Hepatocyte (in vitro differentiated cells): ENCODE data around the gene MACF1.

Experiments
- EZH2 ChIP-seq: fragments of 200-600 bp; sonication (generic); IDR thresholded peaks from 2 replicates; pipeline ENCODE4 v1.6.1; 2016; ENCODE audit warnings: antibody characterized with exemption, mild to moderate bottlenecking, borderline replicate concordance
- EZH2phosphoT487 ChIP-seq: fragments of 200-600 bp; sonication (generic); IDR thresholded peaks from one replicate; pipeline ENCODE4 v1.6.1; 2018; ENCODE audit warnings: antibody characterized with exemption, mild to moderate bottlenecking, low read depth, moderate library complexity; ENCODE audit not compliant: unreplicated experiment, severe bottlenecking
- TF ChIP-seq, protein P1 (sequence below): fragments of 200-600 bp; sonication (generic); IDR thresholded peaks from 2 replicates; pipeline ENCODE4 v1.5.1; 2016; ENCODE audit warnings: antibody characterized with exemption, mild to moderate bottlenecking; ENCODE audit not compliant: poor library complexity

DNA sequence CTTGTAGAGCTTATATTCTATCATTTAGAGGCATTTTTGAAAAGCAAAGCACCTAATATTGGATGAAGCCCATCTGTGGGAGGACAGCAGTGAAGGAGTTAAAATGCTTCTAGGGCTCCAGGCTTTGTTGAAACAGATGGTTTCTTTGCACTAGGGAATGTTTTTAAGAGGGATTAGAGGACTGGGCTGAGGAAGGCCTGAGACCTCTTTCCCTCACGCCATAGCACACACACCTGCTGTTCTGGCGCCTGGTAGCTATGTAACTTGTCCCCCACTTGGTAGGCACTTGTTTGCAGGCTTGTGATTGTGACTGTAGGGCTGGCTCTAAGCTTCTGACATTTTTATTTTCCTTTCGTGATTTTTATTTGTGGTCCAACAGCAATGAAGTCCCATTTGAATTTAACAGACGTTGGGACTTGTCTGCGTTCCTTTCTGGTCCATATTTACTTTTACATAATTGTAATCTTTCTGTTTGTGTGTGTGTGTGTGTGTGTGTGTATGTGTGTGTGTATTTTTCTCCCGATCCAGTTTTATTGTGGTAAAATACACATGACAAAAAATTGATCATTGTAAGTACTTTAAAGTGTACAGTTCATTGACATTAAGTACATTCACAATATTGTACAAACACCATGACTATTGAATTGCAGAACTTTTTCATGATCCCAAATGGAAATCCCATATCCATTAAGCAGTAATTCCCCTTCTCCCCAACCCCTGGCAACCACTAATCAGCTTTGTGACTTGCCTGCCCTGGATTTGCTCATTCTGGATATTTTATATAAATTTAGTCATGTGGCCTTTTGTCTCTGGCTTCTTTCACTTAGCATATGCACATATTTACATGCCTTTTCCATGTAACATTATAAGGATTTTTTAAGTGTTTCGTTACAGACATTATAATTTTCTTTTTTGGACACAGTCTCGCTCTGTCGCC lies 33.5 kb upstream of the MACF1 start:
- TF ChIP-seq EZH2, result no peak
- TF ChIP-seq, protein P1, sequence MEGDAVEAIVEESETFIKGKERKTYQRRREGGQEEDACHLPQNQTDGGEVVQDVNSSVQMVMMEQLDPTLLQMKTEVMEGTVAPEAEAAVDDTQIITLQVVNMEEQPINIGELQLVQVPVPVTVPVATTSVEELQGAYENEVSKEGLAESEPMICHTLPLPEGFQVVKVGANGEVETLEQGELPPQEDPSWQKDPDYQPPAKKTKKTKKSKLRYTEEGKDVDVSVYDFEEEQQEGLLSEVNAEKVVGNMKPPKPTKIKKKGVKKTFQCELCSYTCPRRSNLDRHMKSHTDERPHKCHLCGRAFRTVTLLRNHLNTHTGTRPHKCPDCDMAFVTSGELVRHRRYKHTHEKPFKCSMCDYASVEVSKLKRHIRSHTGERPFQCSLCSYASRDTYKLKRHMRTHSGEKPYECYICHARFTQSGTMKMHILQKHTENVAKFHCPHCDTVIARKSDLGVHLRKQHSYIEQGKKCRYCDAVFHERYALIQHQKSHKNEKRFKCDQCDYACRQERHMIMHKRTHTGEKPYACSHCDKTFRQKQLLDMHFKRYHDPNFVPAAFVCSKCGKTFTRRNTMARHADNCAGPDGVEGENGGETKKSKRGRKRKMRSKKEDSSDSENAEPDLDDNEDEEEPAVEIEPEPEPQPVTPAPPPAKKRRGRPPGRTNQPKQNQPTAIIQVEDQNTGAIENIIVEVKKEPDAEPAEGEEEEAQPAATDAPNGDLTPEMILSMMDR, result no peak
- TF ChIP-seq EZH2phosphoT487, result no peak
